Measurements from ENCODE around the gene SSR4.

DNA sequence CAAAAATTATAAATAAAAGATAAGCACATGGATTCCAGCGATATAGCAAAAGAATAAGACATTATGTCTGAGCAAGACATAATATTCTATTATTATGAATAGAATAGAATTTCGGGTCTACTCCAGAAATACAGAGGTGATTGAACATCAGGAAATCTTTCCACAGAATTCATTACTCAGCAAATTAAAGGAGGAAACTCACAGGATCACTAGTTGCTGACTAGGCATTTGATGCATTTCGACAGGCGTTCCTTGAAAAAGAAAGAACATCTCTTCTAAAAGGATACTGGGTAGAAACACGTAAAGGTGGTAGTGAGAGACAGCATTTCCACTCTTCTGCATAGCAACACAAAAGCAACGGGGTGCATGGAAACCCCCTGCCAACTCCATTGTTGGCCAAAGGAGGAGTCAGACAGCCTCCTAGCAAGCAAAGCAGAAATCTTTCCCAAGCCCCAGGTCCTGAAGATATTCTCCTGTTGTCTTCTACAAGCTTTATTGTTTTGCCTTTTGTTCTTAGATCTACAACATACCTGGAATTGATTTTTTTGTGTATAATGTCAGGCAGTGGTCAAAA lies 50.1 kb downstream of the SSR4 start:
- TF ChIP-seq HOXB5 (CRISPR knock-in tag; IDR thresholded peaks at IDR 0.05) = no peak
- TF ChIP-seq, protein P1, sequence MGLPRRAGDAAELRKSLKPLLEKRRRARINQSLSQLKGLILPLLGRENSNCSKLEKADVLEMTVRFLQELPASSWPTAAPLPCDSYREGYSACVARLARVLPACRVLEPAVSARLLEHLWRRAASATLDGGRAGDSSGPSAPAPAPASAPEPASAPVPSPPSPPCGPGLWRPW (IDR thresholded peaks at IDR 0.05) = no peak
- TF ChIP-seq, protein P2, sequence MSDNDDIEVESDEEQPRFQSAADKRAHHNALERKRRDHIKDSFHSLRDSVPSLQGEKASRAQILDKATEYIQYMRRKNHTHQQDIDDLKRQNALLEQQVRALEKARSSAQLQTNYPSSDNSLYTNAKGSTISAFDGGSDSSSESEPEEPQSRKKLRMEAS (IDR thresholded peaks at IDR 0.05) = no peak
- TF ChIP-seq, protein P3, sequence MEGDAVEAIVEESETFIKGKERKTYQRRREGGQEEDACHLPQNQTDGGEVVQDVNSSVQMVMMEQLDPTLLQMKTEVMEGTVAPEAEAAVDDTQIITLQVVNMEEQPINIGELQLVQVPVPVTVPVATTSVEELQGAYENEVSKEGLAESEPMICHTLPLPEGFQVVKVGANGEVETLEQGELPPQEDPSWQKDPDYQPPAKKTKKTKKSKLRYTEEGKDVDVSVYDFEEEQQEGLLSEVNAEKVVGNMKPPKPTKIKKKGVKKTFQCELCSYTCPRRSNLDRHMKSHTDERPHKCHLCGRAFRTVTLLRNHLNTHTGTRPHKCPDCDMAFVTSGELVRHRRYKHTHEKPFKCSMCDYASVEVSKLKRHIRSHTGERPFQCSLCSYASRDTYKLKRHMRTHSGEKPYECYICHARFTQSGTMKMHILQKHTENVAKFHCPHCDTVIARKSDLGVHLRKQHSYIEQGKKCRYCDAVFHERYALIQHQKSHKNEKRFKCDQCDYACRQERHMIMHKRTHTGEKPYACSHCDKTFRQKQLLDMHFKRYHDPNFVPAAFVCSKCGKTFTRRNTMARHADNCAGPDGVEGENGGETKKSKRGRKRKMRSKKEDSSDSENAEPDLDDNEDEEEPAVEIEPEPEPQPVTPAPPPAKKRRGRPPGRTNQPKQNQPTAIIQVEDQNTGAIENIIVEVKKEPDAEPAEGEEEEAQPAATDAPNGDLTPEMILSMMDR (IDR thresholded peaks at IDR 0.05) = no peak
- TF ChIP-seq KDM1A (IDR thresholded peaks at IDR 0.05; ENCODE audit: low read depth) = no peak
- no peak for TF ChIP-seq PHF8 (IDR thresholded peaks at IDR 0.05; ENCODE audit: borderline replicate concordance, low read depth)
- TF ChIP-seq ESRRA (IDR thresholded peaks at IDR 0.05; ENCODE audit: borderline replicate concordance, low read length) = no peak
- TF ChIP-seq BHLHE40 (IDR thresholded peaks at IDR 0.05; ENCODE audit: low read depth, low read length) = no peak
- TF ChIP-seq MYC (IDR thresholded peaks at IDR 0.05; ENCODE audit: borderline replicate concordance, low read length) = no peak

Data from A549 (cell line).